ENCODE results near the gene CPN1.

- no peak for TF ChIP-seq POLR2A (IDR thresholded peaks at IDR 0.05)
- no peak for TF ChIP-seq EP300 (IDR thresholded peaks at IDR 0.05)
- TF ChIP-seq POLR2AphosphoS5 (IDR thresholded peaks at IDR 0.05), result no peak
Observed at GRCh38 chr10:100053686-100054460, 27.8 kb downstream of the CPN1 start.

Data from stomach (tissue), 4 donors.